Measurements from ENCODE around the gene CSTB.

DNA sequence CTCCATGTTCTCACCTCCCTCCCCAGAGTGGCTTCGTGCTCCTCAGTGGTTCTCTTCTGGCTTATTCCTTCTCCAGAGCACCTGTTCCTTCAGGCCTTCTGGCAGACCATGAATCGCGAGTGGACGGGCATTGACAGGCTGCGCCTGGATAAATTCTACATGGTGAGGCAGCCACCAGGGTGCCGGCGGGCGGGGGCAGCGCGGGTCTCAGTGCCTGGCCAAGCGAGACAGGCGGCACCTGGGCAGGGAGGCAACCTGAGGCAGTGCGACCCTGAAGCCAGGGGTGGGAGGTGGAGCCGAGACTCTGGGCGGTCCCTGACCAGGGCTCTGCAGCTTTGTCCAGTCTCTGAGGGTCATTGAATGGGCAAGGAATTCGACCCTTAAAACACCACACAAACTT is 17.1 kb upstream of the CSTB start:
- TF ChIP-seq EZH2phosphoT487 (IDR thresholded peaks at IDR 0.05; ENCODE audit: borderline replicate concordance, low read length) (no peak), EZH2 (IDR thresholded peaks at IDR 0.05; ENCODE audit: low read length, unreplicated experiment) (no peak)
- TF ChIP-seq, protein P1, sequence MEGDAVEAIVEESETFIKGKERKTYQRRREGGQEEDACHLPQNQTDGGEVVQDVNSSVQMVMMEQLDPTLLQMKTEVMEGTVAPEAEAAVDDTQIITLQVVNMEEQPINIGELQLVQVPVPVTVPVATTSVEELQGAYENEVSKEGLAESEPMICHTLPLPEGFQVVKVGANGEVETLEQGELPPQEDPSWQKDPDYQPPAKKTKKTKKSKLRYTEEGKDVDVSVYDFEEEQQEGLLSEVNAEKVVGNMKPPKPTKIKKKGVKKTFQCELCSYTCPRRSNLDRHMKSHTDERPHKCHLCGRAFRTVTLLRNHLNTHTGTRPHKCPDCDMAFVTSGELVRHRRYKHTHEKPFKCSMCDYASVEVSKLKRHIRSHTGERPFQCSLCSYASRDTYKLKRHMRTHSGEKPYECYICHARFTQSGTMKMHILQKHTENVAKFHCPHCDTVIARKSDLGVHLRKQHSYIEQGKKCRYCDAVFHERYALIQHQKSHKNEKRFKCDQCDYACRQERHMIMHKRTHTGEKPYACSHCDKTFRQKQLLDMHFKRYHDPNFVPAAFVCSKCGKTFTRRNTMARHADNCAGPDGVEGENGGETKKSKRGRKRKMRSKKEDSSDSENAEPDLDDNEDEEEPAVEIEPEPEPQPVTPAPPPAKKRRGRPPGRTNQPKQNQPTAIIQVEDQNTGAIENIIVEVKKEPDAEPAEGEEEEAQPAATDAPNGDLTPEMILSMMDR (conservative IDR thresholded peaks at IDR 0.05; ENCODE audit: low read depth, low read length) = no peak
